Measurements from ENCODE around the gene WWC1. TPM values are rescaled to one million over a fixed set of nuclear protein-coding genes. Genes with fewer than 3 reads are reported as not detected.

WWC1 gene
- total RNA-seq, 2 experiments from 2014 or later = 0.04 to 0.60 TPM

- no peak overlapping the region for H3K4me3 Mint-ChIP-seq
These were observed 156.4 kb downstream of the WWC1 start for GRCh38 chr5:168447808-168448207.

DNA sequence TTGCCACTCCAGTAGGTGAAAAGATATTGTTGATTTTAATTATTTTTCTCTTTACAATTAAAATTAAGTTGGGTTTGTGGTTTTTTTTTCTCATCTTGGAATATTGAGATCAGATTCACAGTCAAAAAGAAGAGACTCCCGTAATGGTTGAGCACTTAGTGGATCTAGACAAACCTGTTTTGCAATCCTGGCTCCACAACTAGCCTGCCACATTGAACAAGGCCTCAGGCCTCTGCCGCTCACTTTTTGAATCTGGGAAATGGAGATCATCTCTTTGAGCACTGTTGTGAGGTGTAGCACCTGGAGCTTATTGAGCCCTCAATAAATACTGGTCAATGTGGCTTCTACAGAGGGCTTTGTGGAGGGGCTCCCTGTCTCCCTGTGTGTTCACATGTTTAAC, 157.7 kb downstream of the WWC1 start:
- ChIA-PET POLR2A (no interaction called here), CTCF (no interaction called here)
- no peaks in the 10 kb centered on the region for H3K9me3 Mint-ChIP-seq
- no peaks in the 10 kb centered on the region for H3K4me1 Mint-ChIP-seq
- no peaks in the 10 kb centered on the region for H3K36me3 Mint-ChIP-seq (ENCODE audit: low read depth)
- H3K27ac Mint-ChIP-seq = no peak overlapping the region
- no peak overlapping the region for H3K4me3 Mint-ChIP-seq
- DNase-seq = no peak
- H3K27me3 Mint-ChIP-seq = peaks cover 7% of the 10 kb centered on the region

More at GRCh38 chr5:168447808-168448207, 156.4 kb downstream of the WWC1 start:
- Mint-ChIP-seq H3K36me3 (ENCODE audit: low read depth) (no peaks in the 10 kb centered on the region), H3K9me3 (no peaks in the 10 kb centered on the region), H3K27me3 (peaks cover 7% of the 10 kb centered on the region), H3K27ac (no peak overlapping the region), H3K4me1 (no peaks in the 10 kb centered on the region)
- CTCF ChIA-PET = no interaction called here
- POLR2A ChIA-PET = no interaction called here
- DNase-seq = no peak

- Mint-ChIP-seq H3K36me3 (ENCODE audit: low read depth) (no peaks in the 10 kb centered on the region), H3K27me3 (peaks cover 6% of the 10 kb centered on the region), H3K9me3 (no peaks in the 10 kb centered on the region), H3K4me1 (no peaks in the 10 kb centered on the region), H3K27ac (no peak overlapping the region), H3K4me3 (no peak overlapping the region)
- CTCF ChIA-PET = no interaction called here
- no peak for DNase-seq
- POLR2A ChIA-PET = no interaction called here
These were observed 160.1 kb downstream of the WWC1 start for GRCh38 chr5:168451565-168451964.

- H3K27me3 Mint-ChIP-seq = no peaks in the 10 kb centered on the region
- ChIA-PET POLR2A (no interaction called here), CTCF (no interaction called here)
- no peak for DNase-seq
- H3K9me3 Mint-ChIP-seq = no peaks in the 10 kb centered on the region
- no peaks in the 10 kb centered on the region for H3K4me1 Mint-ChIP-seq
- no peak overlapping the region for H3K4me3 Mint-ChIP-seq
- no peaks in the 10 kb centered on the region for H3K36me3 Mint-ChIP-seq (ENCODE audit: low read depth)
- H3K27ac Mint-ChIP-seq = no peak overlapping the region
These were observed 163.8 kb downstream of the WWC1 start for GRCh38 chr5:168455201-168455600.

GRCh38 chr5:168457542-168457941, 166.1 kb downstream of the WWC1 start:
- H3K27me3 Mint-ChIP-seq = no peaks in the 10 kb centered on the region
- ChIA-PET CTCF (interaction anchor here (0.7 kb wide), 1 partner anchor 17 kb away, joined by 3 read pairs; no protein-coding TSS in a partner anchor), POLR2A (no interaction called here)
- no peaks in the 10 kb centered on the region for H3K36me3 Mint-ChIP-seq (ENCODE audit: low read depth)
- H3K4me3 Mint-ChIP-seq = no peak overlapping the region
- no peaks in the 10 kb centered on the region for H3K9me3 Mint-ChIP-seq
- H3K4me1 Mint-ChIP-seq = no peaks in the 10 kb centered on the region
- DNase-seq = no peak
- no peak overlapping the region for H3K27ac Mint-ChIP-seq

- no peak for DNase-seq
- ChIA-PET CTCF (no interaction called here), POLR2A (no interaction called here)
- Mint-ChIP-seq H3K27me3 (no peaks in the 10 kb centered on the region), H3K36me3 (ENCODE audit: low read depth) (no peaks in the 10 kb centered on the region), H3K9me3 (no peaks in the 10 kb centered on the region), H3K27ac (no peak overlapping the region), H3K4me1 (peaks cover 4% of the 10 kb centered on the region), H3K4me3 (no peak overlapping the region)
These were observed 169.2 kb downstream of the WWC1 start for GRCh38 chr5:168460606-168461005.

DNA sequence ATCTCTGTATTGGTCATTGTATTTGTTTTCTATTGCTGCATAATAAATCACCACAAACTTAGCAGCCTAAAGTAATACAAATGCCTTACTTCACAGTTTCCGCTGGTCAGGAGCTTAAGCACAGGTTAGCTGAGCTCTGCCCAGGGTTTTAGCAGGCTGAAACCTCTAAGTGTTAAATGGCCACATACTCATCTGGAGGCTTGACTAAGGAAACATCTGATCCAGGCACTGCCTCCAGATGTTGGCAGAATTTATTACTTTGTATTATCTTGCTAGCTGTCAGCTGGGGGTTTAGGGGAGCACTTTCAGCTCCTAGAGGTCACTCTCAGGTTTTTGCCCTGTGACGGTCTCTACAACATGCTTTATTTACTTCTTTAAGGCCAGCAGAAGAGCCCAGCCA, 171.6 kb downstream of the WWC1 start:
- H3K27ac Mint-ChIP-seq = no peak overlapping the region
- CTCF ChIA-PET = no interaction called here
- H3K4me3 Mint-ChIP-seq = no peak overlapping the region
- peaks cover 4% of the 10 kb centered on the region for H3K4me1 Mint-ChIP-seq
- POLR2A ChIA-PET = no interaction called here
- H3K27me3 Mint-ChIP-seq = no peaks in the 10 kb centered on the region
- DNase-seq = no peak
- no peaks in the 10 kb centered on the region for H3K9me3 Mint-ChIP-seq
- no peaks in the 10 kb centered on the region for H3K36me3 Mint-ChIP-seq (ENCODE audit: low read depth)

GRCh38 chr5:168464214-168464613, 172.8 kb downstream of the WWC1 start:
- Mint-ChIP-seq H3K27ac (no peak overlapping the region), H3K4me3 (no peak overlapping the region), H3K27me3 (no peaks in the 10 kb centered on the region), H3K4me1 (peaks cover 4% of the 10 kb centered on the region), H3K9me3 (no peaks in the 10 kb centered on the region), H3K36me3 (ENCODE audit: low read depth) (no peaks in the 10 kb centered on the region)
- ChIA-PET POLR2A (no interaction called here), CTCF (no interaction called here)
- no peak for DNase-seq

DNA sequence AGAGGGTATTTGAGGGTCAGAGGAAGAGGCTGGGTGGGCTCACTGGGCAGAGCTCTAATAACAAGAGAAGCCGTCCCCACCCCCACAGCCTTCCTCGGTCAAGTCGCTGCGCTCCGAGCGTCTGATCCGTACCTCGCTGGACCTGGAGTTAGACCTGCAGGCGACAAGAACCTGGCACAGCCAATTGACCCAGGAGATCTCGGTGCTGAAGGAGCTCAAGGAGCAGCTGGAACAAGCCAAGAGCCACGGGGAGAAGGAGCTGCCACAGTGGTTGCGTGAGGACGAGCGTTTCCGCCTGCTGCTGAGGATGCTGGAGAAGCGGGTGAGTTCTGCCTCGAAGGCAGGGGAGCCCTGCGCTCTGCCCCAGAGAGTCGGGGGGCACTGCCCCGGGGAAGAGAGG, 173.2 kb downstream of the WWC1 start:
- Mint-ChIP-seq H3K27ac (no peak overlapping the region), H3K27me3 (no peaks in the 10 kb centered on the region), H3K4me3 (no peak overlapping the region), H3K9me3 (no peaks in the 10 kb centered on the region), H3K4me1 (peaks cover 4% of the 10 kb centered on the region), H3K36me3 (ENCODE audit: low read depth) (no peaks in the 10 kb centered on the region)
- ChIA-PET POLR2A (no interaction called here), CTCF (no interaction called here)
- no peak for DNase-seq

DNA sequence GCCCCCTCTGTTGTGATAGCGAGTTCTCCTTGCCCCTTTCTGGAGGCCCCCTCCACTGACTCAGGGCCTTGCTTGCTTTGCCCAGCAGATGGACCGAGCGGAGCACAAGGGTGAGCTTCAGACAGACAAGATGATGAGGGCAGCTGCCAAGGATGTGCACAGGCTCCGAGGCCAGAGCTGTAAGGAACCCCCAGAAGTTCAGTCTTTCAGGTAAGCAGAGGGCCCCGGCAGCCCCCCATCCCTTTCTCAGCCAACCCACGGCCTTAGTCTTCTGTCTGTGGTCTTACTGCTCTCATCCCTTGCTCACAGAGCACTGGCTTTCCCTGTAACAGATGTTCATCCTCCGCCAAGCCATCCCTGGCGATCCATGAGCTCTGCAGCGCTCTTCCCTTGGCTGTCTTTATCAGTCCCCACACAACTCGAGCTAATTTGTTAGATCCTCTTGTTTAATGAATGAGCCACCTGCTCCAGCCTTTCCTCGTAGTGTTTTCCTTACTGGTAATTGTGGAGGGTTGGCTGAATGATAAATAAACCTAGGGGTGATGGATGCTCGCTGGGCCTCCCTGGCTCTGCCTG, 176.4 kb downstream of the WWC1 start:
- Mint-ChIP-seq H3K4me1 (peaks cover 4% of the 10 kb centered on the region), H3K27me3 (no peaks in the 10 kb centered on the region), H3K4me3 (no peak overlapping the region), H3K36me3 (ENCODE audit: low read depth) (no peaks in the 10 kb centered on the region), H3K9me3 (no peaks in the 10 kb centered on the region), H3K27ac (no peak overlapping the region)
- POLR2A ChIA-PET = no interaction called here
- CTCF ChIA-PET = interaction anchor here (0.6 kb wide), 1 partner anchor 37 kb away, joined by 3 read pairs; no protein-coding TSS in a partner anchor
- no peak for DNase-seq

DNA sequence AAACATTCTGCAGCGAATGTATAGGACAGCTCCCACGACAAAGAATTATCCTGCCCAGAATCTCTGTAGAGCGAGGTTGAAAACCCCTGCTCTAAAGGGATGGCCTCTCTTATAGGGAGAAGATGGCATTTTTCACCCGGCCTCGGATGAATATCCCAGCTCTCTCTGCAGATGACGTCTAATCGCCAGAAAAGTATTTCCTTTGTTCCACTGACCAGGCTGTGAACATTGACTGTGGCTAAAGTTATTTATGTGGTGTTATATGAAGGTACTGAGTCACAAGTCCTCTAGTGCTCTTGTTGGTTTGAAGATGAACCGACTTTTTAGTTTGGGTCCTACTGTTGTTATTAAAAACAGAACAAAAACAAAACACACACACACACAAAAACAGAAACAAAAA, 177.4 kb downstream of the WWC1 start:
- DNase-seq = no peak
- Mint-ChIP-seq H3K4me3 (no peak overlapping the region), H3K36me3 (ENCODE audit: low read depth) (no peaks in the 10 kb centered on the region), H3K9me3 (no peaks in the 10 kb centered on the region), H3K27me3 (no peaks in the 10 kb centered on the region), H3K27ac (no peak overlapping the region), H3K4me1 (peaks cover 3% of the 10 kb centered on the region)
- CTCF ChIA-PET = no interaction called here
- POLR2A ChIA-PET = no interaction called here

DNA sequence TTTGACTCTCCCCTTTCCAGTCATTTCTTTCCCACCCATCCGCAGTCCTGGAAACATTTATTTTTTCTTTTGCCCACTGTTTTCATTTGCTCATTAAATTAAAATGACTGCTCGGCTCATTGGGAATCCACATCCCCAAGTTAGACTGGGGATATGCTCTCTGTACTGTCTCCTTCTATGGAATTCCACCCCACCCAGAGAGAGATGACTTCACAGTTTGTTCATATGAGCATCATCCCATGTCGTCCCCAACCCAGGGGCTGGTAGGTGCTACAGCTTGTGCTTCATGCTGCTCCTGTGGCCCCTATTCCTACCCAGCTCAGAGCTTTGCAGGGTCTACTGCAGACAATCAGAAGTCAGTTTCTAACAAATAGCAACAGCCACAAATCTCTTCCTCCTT, 178.4 kb downstream of the WWC1 start:
- DNase-seq = no peak
- no peak overlapping the region for H3K4me3 Mint-ChIP-seq
- H3K36me3 Mint-ChIP-seq (ENCODE audit: low read depth) = no peaks in the 10 kb centered on the region
- ChIA-PET CTCF (no interaction called here), POLR2A (no interaction called here)
- no peaks in the 10 kb centered on the region for H3K4me1 Mint-ChIP-seq
- H3K27me3 Mint-ChIP-seq = no peaks in the 10 kb centered on the region
- no peaks in the 10 kb centered on the region for H3K9me3 Mint-ChIP-seq
- H3K27ac Mint-ChIP-seq = no peak overlapping the region

DNA sequence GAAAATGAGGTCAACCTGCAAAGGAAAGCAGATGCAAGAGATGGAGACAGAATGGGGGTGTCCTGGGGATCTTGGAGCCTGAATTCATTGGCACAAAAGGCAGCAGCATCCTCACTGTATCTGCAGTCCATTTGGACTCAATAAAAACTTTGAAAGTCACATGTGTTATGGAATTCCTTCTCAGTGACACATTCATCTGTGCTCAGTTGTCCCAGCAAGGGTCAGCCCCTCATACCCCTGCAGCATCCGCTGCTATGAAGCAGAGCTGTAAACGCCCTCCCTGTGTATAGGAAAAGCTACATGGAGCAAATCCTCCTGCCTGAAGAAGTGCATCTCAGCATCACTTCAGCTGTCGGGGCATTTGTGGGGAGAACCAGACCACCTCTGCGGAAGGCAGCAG, 180.3 kb downstream of the WWC1 start:
- Mint-ChIP-seq H3K4me3 (no peak overlapping the region), H3K36me3 (ENCODE audit: low read depth) (no peaks in the 10 kb centered on the region), H3K27me3 (no peaks in the 10 kb centered on the region), H3K9me3 (no peaks in the 10 kb centered on the region), H3K4me1 (no peaks in the 10 kb centered on the region), H3K27ac (no peak overlapping the region)
- ChIA-PET POLR2A (no interaction called here), CTCF (interaction anchor here (1.0 kb wide), 1 partner anchor 30 kb away, joined by 3 read pairs; no protein-coding TSS in a partner anchor)
- DNase-seq = no peak

DNA sequence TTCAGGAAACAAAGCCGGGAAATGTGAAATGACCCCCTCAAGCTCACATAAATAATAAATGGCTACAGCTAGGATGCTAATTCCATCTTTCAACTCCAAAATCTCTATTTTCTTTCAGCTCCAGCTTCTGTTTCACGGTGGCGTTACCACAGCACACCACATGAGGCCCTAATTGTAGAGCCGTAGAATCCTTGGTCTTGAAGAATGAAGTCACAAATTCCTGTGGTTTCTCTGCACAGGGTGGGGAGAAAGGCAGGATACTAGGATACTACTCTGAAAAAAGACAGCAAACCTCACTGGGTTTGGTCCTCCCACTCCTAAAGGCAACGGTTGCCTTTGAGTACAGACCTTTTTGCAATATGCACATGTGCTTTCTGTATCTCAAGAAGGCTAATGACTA, 180.9 kb downstream of the WWC1 start:
- ChIA-PET POLR2A (no interaction called here), CTCF (no interaction called here)
- H3K27me3 Mint-ChIP-seq = no peaks in the 10 kb centered on the region
- H3K9me3 Mint-ChIP-seq = no peaks in the 10 kb centered on the region
- DNase-seq = no peak
- no peaks in the 10 kb centered on the region for H3K4me1 Mint-ChIP-seq
- H3K4me3 Mint-ChIP-seq = no peak overlapping the region
- no peak overlapping the region for H3K27ac Mint-ChIP-seq
- no peaks in the 10 kb centered on the region for H3K36me3 Mint-ChIP-seq (ENCODE audit: low read depth)

Data from activated CD4-positive, alpha-beta T cell treated with anti-CD3 and anti-CD28 coated beads, Interleukin-2, amount 10 ng/mL, durations not matched to agents 7 days and 5 days (primary cell).